Mesendoderm (in vitro differentiated cells): ENCODE results near the gene AFF3.

ENCODE experiments used
- DNase-seq: peaks from one replicate; pipeline ENCODE4 v3.0.0; 2013
- H2AK5ac ChIP-seq: 2 replicates; pipeline ENCODE4 v1.6.1; 2013; ENCODE audit warnings: low read length, inconsistent platforms
- H2BK120ac ChIP-seq: 2 replicates; pipeline ENCODE4 v1.6.1; 2013; ENCODE audit warnings: low read depth, mild to moderate bottlenecking, low read length, moderate library complexity, mixed read lengths
- H2BK15ac ChIP-seq: replicated peaks from 2 replicates; pipeline ENCODE4 v1.6.1; 2013; ENCODE audit warnings: low read depth, mild to moderate bottlenecking, moderate library complexity
- H2BK5ac ChIP-seq: 2 replicates; pipeline ENCODE4 v1.6.1; 2013; ENCODE audit warnings: low read length, inconsistent platforms
- H3K18ac ChIP-seq: 2 replicates; pipeline ENCODE4 v1.6.1; 2013; ENCODE audit warnings: mild to moderate bottlenecking, low read length, mixed read lengths
- H3K23ac ChIP-seq: one replicate; pipeline ENCODE4 v1.6.1; 2013; ENCODE audit warnings: low read length
- H3K27ac ChIP-seq: 2 replicates; pipeline ENCODE4 v1.5.1; 2013; ENCODE audit warnings: low read depth, mild to moderate bottlenecking, inconsistent platforms, low read length, moderate library complexity
- H3K27me3 ChIP-seq: 2 replicates; pipeline ENCODE4 v1.6.1; 2013; ENCODE audit warnings: low read length, control low read depth, mild to moderate bottlenecking, inconsistent platforms; ENCODE audit not compliant: insufficient read depth, poor library complexity
- H3K36me3 ChIP-seq: 2 replicates; pipeline ENCODE4 v1.6.1; 2013; ENCODE audit warnings: low read length, inconsistent platforms; ENCODE audit not compliant: control insufficient read depth, insufficient read depth
- H3K4ac ChIP-seq: one replicate; pipeline ENCODE4 v1.6.1; 2013; ENCODE audit warnings: low read depth, mild to moderate bottlenecking, low read length, moderate library complexity
- H3K4me1 ChIP-seq: 2 replicates; pipeline ENCODE4 v1.6.1; 2013; ENCODE audit warnings: low read depth, low read length, inconsistent platforms; ENCODE audit not compliant: control insufficient read depth
- H3K4me2 ChIP-seq: 2 replicates; pipeline ENCODE4 v1.6.1; 2013; ENCODE audit warnings: low read length
- H3K4me3 ChIP-seq: 2 replicates; pipeline ENCODE4 v1.5.1; 2013; ENCODE audit warnings: mild to moderate bottlenecking, low read length
- H3K56ac ChIP-seq: one replicate; pipeline ENCODE4 v1.6.1; 2013; ENCODE audit warnings: low read length
- H3K79me1 ChIP-seq: 2 replicates; pipeline ENCODE4 v1.6.1; 2013; ENCODE audit warnings: low read length, inconsistent platforms
- H3K79me2 ChIP-seq: 2 replicates; pipeline ENCODE4 v1.6.1; 2013; ENCODE audit warnings: mild to moderate bottlenecking, low read length; ENCODE audit not compliant: control insufficient read depth, insufficient read depth
- H3K9ac ChIP-seq: 2 replicates; pipeline ENCODE4 v1.6.1; 2013; ENCODE audit warnings: low read length, inconsistent platforms
- H4K5ac ChIP-seq: one replicate; pipeline ENCODE4 v1.6.1; 2013; ENCODE audit warnings: low read length
- H4K8ac ChIP-seq: one replicate; pipeline ENCODE4 v1.6.1; 2013; ENCODE audit warnings: low read depth, mild to moderate bottlenecking, control low read depth, low read length, moderate library complexity
- WGBS: extraction: QIAGEN DNeasy Blood & Tissue Kit; methylation state at CpG from one replicate; pipeline ENCODE4 v1.1.7; 2013; ENCODE audit warnings: low lambda C conversion rate, missing lambda C conversion rate; ENCODE audit not compliant: insufficient coverage; ENCODE audit errors: extremely low coverage; 5-methylcytosine and 5-hydroxymethylcytosine counted together

AFF3 gene

DNA sequence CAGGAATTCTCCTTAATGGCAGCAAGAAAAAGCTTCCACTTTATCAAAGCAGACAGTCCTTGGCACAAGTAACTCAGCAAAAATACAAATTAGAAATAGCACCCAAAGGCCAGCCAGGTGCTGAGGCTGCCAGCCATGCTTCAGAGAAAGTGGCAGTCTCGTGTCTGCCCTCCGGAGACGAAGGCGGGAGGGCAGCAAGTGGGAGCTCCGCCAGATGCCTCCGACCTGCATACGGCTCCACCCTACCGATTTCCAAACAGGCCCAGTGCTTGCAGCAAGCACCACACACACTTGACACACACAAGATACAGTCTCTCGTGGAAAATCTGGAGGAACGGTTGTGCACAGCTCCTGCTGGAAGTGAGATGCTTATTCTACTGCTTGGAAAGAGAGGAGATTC is 517.7 kb downstream of the AFF3 start:
- Histone ChIP-seq H4K8ac (no peak overlapping the region), H3K9ac (no peak overlapping the region), H3K18ac (no peak overlapping the region), H3K23ac (no peak overlapping the region), H3K56ac (no peak overlapping the region), H2BK120ac (no peak overlapping the region), H3K4ac (no peak overlapping the region), H3K79me2 (no peaks in the 10 kb centered on the region), H4K5ac (no peak overlapping the region), H3K36me3 (no peaks in the 10 kb centered on the region), H3K4me3 (no peak overlapping the region), H2BK15ac (no peak overlapping the region), H2BK5ac (no peak overlapping the region), H3K79me1 (no peaks in the 10 kb centered on the region), H3K27ac (no peak overlapping the region), H3K4me2 (no peak overlapping the region), H3K4me1 (no peaks in the 10 kb centered on the region), H2AK5ac (no peak overlapping the region), H3K27me3 (no peaks in the 10 kb centered on the region)
- no peak for DNase-seq
- WGBS: no CpG with 5 or more reads among the region's 10 CpGs

DNA sequence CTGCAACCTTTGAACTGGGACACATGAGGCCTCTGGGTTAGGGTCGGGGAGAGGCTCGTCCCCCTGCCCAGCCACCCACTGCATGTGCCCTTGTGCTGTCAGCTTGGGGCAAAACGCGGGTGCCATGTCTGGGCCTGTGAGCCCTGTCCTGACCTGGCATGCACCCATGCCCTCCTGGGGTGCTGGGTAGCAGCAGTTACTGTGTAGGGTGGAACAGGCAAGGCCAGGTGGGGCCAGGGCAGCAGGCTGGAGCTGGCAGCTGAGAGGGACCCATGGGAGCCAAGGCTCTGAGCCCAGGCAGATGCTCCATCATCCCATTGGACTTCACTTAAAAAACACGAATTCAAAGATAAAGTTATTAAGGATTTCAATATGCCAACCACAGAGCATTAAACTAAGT is 518.8 kb downstream of the AFF3 start:
- Histone ChIP-seq H3K4me3 (no peak overlapping the region), H3K27me3 (no peaks in the 10 kb centered on the region), H4K8ac (no peak overlapping the region), H2BK15ac (no peak overlapping the region), H3K79me1 (no peaks in the 10 kb centered on the region), H3K36me3 (no peaks in the 10 kb centered on the region), H3K9ac (no peak overlapping the region), H4K5ac (no peak overlapping the region), H3K4me1 (no peaks in the 10 kb centered on the region), H2AK5ac (no peak overlapping the region), H3K23ac (no peak overlapping the region), H3K4me2 (no peak overlapping the region), H2BK120ac (no peak overlapping the region), H3K79me2 (no peaks in the 10 kb centered on the region), H3K56ac (no peak overlapping the region), H3K18ac (no peak overlapping the region), H2BK5ac (no peak overlapping the region), H3K27ac (no peak overlapping the region), H3K4ac (no peak overlapping the region)
- no peak for DNase-seq
- WGBS: no CpG with 5 or more reads among the region's 5 CpGs

DNA sequence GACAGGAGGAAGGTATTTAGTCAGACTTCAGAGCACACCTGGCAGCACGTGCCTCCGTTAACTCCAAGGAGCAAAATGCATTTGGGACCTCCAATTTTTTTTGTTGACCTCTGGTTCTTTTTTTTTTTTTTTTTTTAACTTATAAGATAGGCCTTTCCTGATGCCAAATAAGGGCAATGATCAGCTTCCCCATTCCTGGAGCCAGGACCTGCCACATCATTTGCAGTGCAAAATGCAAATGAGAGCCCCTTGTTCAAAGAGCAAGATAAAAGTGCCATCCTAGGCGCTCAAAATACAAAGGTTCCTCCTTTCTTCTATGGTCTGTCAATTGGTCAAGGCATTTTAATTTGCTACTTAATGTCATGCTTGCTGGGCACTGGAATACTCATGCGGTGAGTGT is 519.4 kb downstream of the AFF3 start:
- DNase-seq: no peak
- Histone ChIP-seq H3K18ac (no peak overlapping the region), H3K79me1 (no peaks in the 10 kb centered on the region), H3K27ac (no peak overlapping the region), H3K56ac (no peak overlapping the region), H3K23ac (no peak overlapping the region), H3K79me2 (no peaks in the 10 kb centered on the region), H2BK120ac (no peak overlapping the region), H3K27me3 (no peaks in the 10 kb centered on the region), H3K9ac (no peak overlapping the region), H3K4ac (no peak overlapping the region), H2BK5ac (no peak overlapping the region), H2AK5ac (no peak overlapping the region), H3K36me3 (no peaks in the 10 kb centered on the region), H4K8ac (no peak overlapping the region), H3K4me3 (no peak overlapping the region), H2BK15ac (no peak overlapping the region), H4K5ac (no peak overlapping the region), H3K4me1 (no peaks in the 10 kb centered on the region), H3K4me2 (no peak overlapping the region)
- WGBS: no CpG with 5 or more reads among the region's 4 CpGs

DNA sequence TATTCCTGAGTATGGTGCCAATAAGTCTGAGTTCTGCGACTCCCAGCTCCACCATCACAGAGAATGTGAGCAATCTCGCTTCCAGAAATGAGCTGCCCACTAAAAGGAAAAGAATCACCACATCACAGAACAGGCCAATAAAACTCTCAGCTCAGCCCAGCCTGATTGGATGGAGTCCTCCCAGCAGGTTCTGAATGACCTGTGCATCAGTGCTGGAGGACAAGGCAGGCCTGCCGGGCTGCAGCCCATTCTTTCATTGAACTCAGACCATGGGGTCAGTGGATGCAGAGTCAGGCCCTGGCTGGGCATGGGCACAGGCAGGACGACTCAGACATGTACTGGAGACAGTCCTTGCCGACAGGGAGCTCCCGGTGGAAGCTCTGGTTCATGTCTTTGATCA is 519.9 kb downstream of the AFF3 start:
- H2BK120ac ChIP-seq: no peak overlapping the region
- no peak overlapping the region for H3K27ac ChIP-seq
- no peaks in the 10 kb centered on the region for H3K36me3 ChIP-seq
- no peak overlapping the region for H3K4me2 ChIP-seq
- no peak overlapping the region for H2BK5ac ChIP-seq
- H3K79me1 ChIP-seq: no peaks in the 10 kb centered on the region
- H3K9ac ChIP-seq: no peak overlapping the region
- H3K27me3 ChIP-seq: no peaks in the 10 kb centered on the region
- no peak for DNase-seq
- H2AK5ac ChIP-seq: no peak overlapping the region
- H3K4me1 ChIP-seq: no peaks in the 10 kb centered on the region
- H3K4me3 ChIP-seq: no peak overlapping the region
- no peak overlapping the region for H3K18ac ChIP-seq
- no peak overlapping the region for H4K8ac ChIP-seq
- no peak overlapping the region for H4K5ac ChIP-seq
- H3K56ac ChIP-seq: no peak overlapping the region
- H2BK15ac ChIP-seq: no peak overlapping the region
- H3K79me2 ChIP-seq: no peaks in the 10 kb centered on the region
- H3K23ac ChIP-seq: no peak overlapping the region
- H3K4ac ChIP-seq: no peak overlapping the region
- no CpG with 5 or more reads among the region's 6 CpGs for WGBS

DNA sequence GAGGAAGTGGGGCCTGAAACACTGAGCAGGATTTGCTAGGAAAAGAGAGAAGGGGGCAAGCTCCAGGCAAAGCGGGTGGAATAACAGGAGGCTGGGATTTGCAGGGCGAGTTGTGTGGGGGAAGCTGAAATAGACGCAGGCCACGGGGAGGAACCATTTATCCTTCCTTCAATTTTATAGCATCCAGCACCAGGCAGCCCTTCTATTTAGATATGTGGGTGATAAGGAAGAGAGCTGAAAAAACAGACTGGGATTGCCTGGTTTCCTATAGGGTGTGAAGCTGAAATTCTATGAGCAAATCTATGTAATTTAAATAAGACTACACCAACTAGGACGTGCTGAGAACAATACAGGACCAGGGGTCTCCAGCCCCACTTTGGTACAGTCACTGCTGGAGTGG is 520.6 kb downstream of the AFF3 start:
- Histone ChIP-seq H3K4me3 (no peak overlapping the region), H3K27me3 (no peaks in the 10 kb centered on the region), H3K9ac (no peak overlapping the region), H2BK5ac (no peak overlapping the region), H3K27ac (no peak overlapping the region), H3K56ac (no peak overlapping the region), H2BK15ac (no peak overlapping the region), H3K79me1 (no peaks in the 10 kb centered on the region), H3K4me1 (no peaks in the 10 kb centered on the region), H3K23ac (no peak overlapping the region), H3K18ac (no peak overlapping the region), H2BK120ac (no peak overlapping the region), H4K5ac (no peak overlapping the region), H2AK5ac (no peak overlapping the region), H3K36me3 (no peaks in the 10 kb centered on the region), H4K8ac (no peak overlapping the region), H3K79me2 (no peaks in the 10 kb centered on the region), H3K4ac (no peak overlapping the region), H3K4me2 (no peak overlapping the region)
- no CpG with 5 or more reads among the region's 5 CpGs for WGBS
- no peak for DNase-seq

DNA sequence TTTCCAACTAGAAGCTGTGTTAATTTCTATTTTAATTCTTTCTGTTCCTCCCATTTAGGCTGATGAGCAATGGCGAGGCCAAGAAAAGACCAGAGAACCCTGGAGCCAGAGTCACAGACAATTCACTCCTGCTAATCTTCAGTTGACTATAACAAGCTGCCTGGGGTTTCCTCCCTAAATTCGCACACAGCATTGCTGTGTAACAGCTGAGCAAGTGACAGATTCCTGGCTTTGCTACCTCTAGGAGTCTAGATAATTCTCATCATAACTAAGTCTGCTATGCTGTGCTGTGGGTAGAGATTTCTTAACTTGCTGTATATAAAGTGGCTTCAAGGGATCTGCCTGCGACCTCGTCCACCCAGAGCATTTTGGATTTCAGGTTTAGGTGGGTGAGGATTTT is 521.3 kb downstream of the AFF3 start:
- Histone ChIP-seq H3K27me3 (no peaks in the 10 kb centered on the region), H3K27ac (no peak overlapping the region), H3K9ac (no peak overlapping the region), H3K18ac (no peak overlapping the region), H4K8ac (no peak overlapping the region), H3K79me1 (no peaks in the 10 kb centered on the region), H3K79me2 (no peaks in the 10 kb centered on the region), H3K56ac (no peak overlapping the region), H2AK5ac (no peak overlapping the region), H3K23ac (no peak overlapping the region), H3K4ac (no peak overlapping the region), H2BK5ac (no peak overlapping the region), H3K4me1 (no peaks in the 10 kb centered on the region), H4K5ac (no peak overlapping the region), H3K4me3 (no peak overlapping the region), H2BK120ac (no peak overlapping the region), H3K36me3 (no peaks in the 10 kb centered on the region), H3K4me2 (no peak overlapping the region), H2BK15ac (no peak overlapping the region)
- DNase-seq: no peak
- no CpG with 5 or more reads among the region's 4 CpGs for WGBS
